Putamen (tissue), 1 donor: ENCODE data around the gene CGRRF1.

Source experiments
- DNase-seq: peaks from one replicate; pipeline ENCODE4 v3.0.0-alpha.2; 2016; ENCODE audit warnings: low spot score

CGRRF1 gene

DNA sequence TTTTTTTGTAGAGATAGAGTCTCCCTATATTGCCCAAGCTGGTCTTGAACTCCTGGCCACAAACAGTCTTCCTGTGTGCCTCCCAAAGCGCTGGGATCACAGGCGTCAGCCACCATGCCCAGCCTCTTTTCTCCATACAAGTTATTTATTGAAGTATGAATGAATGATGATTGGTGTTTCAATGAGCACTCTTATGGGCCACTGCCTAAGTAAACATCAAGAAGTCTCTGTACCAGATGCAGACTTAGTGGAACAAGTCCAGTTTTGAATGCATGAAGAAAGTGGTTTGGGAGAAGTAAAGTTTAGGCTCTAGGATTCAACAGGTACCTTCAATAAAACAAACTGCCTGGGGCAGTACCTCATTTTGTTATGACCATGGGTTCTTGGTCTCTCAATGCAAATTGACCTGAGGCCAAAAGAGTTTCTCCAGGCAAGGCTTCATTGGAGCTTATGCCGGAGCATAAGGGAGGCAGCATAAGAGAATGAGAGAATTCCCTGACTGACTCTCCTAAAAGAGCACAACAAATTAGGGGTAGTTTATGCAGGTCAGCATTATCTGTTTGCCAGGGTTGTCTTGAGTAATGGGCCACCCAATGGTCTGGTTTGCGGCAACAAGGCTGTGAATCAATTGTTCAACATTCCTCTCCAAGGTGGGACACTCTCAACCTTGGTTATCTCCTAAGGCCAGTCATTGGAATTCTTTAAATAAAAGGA is 19.8 kb upstream of the CGRRF1 start:
- DNase-seq = no peak

DNA sequence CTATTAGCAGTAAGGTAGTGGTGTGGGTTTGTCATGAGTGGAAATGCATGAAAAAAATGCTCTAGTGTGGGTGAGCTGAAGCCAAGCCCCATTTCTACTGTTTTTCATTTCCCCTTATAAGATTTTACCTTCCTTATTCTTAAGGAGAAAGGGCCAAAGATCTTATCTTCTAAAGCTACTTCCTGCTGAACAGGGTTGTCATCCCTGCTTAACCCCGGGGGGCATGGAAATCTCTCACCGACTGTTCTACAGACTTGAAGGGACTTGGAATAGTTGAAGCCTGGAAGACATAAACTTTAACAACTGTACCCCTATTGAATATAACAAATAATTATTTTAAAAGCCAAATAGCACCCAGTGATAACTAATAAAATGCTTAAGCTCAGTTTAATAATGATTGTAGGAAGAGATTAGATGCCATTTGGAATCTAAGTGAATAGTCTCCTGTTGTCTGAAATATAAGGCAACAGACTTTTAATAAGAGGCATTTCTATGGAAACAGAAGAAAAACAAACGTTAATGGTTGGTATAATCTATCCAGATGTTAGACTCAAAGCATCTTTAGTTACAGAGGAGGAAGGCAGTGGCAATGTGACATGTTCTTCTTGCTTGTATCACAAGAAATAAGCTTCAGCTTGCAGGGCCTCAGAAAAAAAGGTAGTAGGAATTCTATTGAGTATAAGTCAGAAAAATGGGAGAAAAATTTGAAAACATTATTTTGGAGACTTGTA is 19.1 kb upstream of the CGRRF1 start:
- no peak for DNase-seq

GRCh38 chr14:54493293-54493692 is 16.4 kb upstream of the CGRRF1 start:
- DNase-seq = no peak

DNA sequence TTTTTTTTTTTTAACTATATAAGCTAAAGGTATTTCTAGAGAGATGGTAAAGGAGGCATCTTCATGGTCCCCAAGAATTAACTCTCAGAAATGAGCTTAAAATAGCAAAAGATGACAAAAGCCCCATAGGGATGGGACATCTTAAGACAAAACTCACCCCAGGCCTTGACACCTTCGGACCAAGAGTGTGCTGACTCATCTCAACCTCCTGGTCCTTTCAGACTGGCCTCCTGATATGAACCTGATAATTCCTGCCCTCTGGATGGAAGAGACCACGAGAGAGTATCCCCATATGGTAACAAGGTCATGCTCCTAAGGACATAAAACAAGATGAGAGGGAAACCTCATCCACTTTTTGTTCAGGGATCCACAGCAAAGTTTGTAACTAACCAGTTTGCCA is 12.5 kb upstream of the CGRRF1 start:
- DNase-seq = no peak

- DNase-seq = no peak
These were observed 11.6 kb upstream of the CGRRF1 start for GRCh38 chr14:54498095-54498531.

DNA sequence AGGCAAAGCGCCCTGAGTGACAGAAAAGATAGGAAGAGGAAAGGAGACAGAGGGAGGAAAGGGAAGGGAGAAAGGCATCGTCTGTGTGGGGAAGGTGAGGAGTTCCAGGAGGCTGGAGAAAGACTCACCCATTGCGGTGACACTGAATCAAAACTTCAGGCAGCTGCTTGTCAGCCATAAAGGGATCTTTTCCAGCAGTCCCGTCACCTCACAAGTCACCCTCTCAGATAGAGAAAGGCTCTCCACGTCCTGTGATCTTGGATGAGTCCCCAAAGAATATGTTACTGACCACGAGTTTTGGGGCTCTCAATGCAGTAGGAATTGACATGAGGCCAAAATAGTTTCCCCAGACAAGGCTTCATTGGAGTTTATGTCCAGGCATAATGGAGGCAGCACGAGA is 11.1 kb upstream of the CGRRF1 start:
- DNase-seq = no peak

- DNase-seq = no peak
These were observed 9.0 kb upstream of the CGRRF1 start for GRCh38 chr14:54500744-54501143.

GRCh38 chr14:54501480-54501879 is 8.2 kb upstream of the CGRRF1 start:
- DNase-seq = no peak

DNA sequence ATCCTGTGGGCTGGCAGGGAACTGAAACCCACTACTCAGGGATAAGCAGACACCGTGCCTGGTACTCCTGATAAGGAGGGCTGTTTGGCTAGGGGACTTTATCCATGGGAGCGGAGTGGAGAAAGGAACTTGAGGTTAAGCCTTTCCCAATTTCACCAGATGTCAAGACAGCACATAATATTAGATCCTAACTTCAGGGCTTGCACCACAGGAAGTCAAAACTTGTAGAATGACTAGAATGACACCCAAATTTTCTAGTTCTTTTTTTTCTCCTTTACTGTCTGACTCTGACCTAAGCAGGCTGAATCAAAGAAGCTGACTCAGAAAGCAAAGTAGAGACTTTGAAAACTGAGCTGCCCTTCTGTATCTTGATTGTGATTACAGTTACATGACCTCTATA is 7.1 kb upstream of the CGRRF1 start:
- no peak for DNase-seq

GRCh38 chr14:54503486-54503885 is 6.2 kb upstream of the CGRRF1 start:
- DNase-seq = no peak

DNA sequence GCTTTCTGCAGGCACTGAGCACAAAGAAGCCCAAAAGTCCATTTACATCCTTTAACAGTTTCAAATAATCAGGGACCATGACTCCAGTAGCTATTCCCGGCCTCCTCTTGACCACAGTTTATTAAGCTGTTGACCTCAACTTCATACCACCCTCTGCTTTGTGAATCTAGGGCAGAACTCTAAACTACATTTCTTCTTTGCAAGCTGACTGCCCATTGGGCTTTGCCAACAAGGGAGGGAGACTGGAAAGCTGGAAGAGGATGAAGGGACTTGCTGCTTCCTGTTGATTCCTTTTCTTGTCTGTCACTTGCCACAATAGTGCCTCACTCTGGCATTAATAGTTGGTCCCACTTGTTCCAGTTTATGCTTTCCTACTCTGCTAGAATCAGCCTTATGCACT is 2.7 kb downstream of the CGRRF1 start:
- peak; percentile 21 for DNase-seq

GRCh38 chr14:54515670-54516069 is 6.0 kb downstream of the CGRRF1 start:
- DNase-seq = no peak

DNA sequence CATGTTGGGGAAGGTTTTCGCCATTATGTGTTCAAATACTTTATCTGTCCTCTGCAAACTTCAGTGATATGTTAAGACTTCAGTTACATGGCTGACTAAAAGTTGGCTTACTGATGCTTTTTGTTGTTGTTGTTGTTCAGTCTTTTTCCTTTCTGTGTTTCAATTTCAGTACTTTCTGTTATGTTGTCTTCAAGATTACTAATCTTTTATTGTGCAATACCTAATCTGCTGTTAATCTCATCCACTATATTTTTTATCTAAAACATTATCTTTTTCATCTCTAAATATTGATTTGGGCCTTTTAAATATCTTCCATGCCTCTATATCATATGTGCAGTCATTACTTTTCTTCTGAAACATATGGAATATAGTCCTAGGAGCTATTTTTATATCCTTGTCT is 7.0 kb downstream of the CGRRF1 start:
- no peak for DNase-seq

- DNase-seq = no peak
These were observed 14.7 kb downstream of the CGRRF1 start for GRCh38 chr14:54524410-54524809.

DNA sequence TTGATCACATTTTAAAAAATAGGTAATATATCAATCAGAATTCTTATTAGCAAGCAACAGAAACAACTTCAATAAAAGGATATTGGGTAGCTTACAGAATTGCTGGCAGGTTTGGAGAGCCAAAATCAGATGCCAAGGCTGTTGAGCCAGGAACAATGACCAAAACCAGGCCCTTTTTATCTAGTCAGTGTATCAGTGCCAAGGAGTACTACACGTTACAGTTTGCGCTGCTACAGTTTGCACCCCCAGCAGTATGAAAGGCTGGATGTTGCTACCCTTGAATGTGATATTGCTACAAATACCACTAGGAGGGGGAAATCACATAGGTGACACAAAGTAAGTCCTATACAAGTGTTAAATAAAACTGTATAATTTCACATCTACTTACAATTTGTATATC is 19.3 kb downstream of the CGRRF1 start:
- DNase-seq = no peak

DNA sequence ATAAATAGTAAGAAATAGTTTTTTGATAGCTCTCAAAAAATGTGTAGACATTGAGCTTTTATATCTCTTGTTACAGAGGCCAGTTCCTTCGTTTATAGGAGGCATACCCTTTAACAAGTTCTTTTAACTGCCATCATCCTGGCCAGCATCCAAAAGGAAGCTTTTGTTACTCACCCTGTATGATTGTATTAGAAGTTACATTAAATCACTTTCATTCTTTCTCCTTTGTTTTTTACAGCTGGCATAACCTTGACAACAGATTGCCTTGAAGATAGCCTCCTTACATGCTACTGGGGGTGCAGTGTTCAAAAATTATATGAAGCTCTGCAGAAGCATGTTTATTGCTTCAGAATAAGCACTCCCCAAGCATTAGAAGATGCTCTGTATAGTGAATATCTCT is 20.1 kb downstream of the CGRRF1 start:
- no peak for DNase-seq

DNA sequence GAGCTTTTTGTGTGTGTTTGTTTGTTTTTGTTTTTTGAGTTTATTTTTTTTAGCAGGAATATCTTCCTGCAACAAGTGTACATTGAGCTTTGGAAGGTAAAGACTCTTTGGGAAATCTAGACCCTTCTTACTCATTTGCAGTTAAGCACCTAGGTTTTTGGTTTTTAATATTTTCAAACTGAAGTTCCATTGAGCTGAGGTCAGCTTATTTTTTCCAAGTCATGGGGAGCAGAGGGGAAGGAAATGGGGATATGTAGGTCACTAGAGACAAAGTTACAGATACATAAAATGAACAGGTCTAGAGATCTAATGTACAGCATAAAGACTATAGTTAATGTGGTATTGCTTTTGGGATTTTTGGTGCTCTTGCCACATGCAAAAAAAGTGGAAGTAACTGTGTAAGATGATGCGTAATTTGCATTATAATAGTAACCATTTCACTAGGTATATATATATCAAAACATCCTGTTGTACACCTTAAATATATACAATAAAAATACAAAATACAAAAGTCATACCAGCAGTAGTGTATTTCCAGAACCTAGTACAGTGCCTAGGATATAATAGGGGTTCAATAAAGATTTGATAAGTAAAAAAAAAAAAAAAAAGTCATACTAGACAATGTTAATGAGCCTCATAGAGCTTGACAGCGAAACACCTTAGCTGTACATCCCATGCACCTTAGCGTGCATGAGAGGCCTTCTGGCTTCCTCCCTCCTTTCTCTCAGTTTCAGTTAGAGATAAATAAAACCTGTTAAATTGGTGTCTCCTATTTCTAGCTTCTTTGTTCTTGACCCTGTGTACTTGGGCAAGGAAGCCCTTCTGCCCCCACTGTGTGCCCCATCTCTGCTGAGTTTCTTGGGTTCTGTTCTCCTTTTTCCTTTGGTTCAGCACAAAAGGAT is 22.7 kb downstream of the CGRRF1 start:
- no peak for DNase-seq

- no peak for DNase-seq
These were observed 23.4 kb downstream of the CGRRF1 start for GRCh38 chr14:54533100-54533499.

GRCh38 chr14:54535126-54535525 is 25.4 kb downstream of the CGRRF1 start:
- no peak for DNase-seq

DNA sequence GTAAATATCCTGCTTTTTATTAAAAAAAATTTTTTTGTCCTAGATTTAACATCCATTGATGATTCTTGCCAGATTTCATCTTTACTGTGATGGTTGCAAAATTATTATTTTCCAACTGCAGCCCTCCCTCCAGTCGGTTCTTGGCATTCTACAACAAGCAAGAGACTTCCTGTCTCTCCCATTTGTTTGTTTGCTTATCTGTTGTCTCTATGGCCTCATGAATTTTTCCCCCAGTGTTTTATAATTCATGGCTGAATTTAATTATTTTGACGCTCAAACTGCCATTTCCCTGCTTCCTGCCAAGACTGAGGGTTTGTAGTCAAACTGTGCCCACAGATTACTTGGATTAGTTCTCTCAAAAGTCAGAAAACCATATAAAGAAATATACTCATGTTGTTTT is 25.9 kb downstream of the CGRRF1 start:
- DNase-seq = no peak

DNA sequence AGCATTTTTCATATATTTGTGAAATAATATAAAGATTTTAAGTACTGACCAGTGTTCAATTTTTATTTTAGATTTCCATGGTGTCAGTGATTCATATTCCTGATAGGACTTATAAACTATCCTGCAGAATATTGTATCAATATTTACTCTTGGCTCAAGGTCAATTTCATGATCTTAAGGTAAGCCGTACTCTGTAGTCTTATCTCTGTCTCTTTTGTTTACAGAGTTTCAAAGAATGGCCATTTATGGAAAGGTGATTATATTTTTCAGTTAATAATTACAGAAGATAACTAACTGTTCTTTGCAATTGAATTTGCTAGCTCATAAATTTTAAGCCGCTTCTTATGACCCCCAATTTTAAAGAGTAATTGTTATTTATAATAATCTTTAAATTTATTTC is 27.9 kb downstream of the CGRRF1 start:
- DNase-seq = no peak

DNA sequence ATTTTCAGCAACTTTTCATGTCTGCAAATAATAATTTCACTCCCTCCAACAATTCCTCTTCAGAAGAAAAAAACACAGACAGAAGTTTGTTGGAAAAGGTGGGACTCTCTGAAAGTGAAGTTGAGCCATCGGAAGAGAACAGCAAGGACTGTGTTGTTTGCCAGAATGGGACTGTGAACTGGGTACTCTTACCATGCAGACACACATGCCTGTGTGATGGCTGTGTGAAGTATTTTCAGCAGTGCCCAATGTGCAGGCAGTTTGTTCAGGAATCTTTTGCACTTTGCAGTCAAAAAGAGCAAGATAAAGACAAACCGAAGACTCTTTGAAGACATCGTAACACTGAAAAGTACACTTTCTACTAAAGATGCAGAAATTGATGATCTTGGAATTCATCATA is 28.3 kb downstream of the CGRRF1 start:
- DNase-seq = no peak

- DNase-seq = no peak
These were observed 37.9 kb downstream of the CGRRF1 start for GRCh38 chr14:54547583-54547982.
